Measurements from ENCODE around the gene SUN2.

GRCh38 chr22:38725900-38726655 lies 29.7 kb downstream of the SUN2 start:
- TF ChIP-seq POLR2A (IDR thresholded peaks at IDR 0.05) (no peak), POLR2AphosphoS5 (IDR thresholded peaks at IDR 0.05) (no peak)

All from upper lobe of left lung (tissue), 4 donors.